ENCODE data around the gene FAM153A. TPM values are rescaled to one million over a fixed set of nuclear protein-coding genes. Genes with fewer than 3 reads are reported as not detected.
"Not testable (repeated sequence)": the region's sequence is repeated elsewhere in the genome, so short reads cannot be mapped to it uniquely, and the experiment has no call there.

The FAM153A gene
- total RNA-seq, 1 experiment from 2014 or later, result 1.2 TPM

DNA sequence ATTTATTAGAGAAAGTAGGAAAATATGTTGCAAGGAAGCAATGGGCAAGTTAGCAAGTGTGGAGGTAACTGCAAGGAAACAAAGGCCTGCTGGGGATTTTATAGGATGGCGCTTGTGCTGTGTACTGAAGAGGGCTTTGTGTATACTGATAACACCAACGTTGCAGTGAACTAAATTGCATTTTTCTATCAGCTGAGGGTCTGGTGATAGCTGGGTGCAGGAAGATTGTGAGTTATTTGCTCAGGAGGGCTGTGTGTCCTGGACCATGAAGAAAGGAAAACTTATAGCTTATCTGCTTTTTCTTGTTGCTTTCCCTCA, 88.2 kb downstream of the FAM153A start:
- not testable (repeated sequence) for H3K9ac ChIP-seq (ENCODE audit: extremely low read depth, insufficient read length, low read length); H2BK5ac ChIP-seq (ENCODE audit: insufficient read length, low read length); H3T11ph ChIP-seq (ENCODE audit: low read length); H4K20me1 ChIP-seq (ENCODE audit: control insufficient read depth, insufficient read depth, insufficient read length); H2AK5ac ChIP-seq (ENCODE audit: insufficient read length, low read length); H3K4me2 ChIP-seq (ENCODE audit: insufficient read depth, insufficient read length, low read length); H3K9me3 ChIP-seq (ENCODE audit: control insufficient read depth, low read depth, low read length); H2BK15ac ChIP-seq (ENCODE audit: low read depth, low read length); H3K27ac Mint-ChIP-seq; H3K23me2 ChIP-seq (ENCODE audit: insufficient read length, low read depth, low read length, poor library complexity, severe bottlenecking); H3K9me3 Mint-ChIP-seq; H3K36me3 Mint-ChIP-seq (ENCODE audit: insufficient read depth in 1 of 3, low read depth in 3 of 3); H4K8ac ChIP-seq (replicated peaks; ENCODE audit: insufficient read length, low read depth, low read length); H2AFZ ChIP-seq (ENCODE audit: low read length); H3K56ac ChIP-seq (ENCODE audit: insufficient read length, low read depth, low read length); H3K27me3 Mint-ChIP-seq (ENCODE audit: low read depth); H2BK120ac ChIP-seq (ENCODE audit: low read depth, low read length, poor library complexity, severe bottlenecking); H2BK12ac ChIP-seq (ENCODE audit: insufficient read length, low read depth, low read length); H3K79me1 ChIP-seq (ENCODE audit: insufficient read depth, low read depth, low read length, poor library complexity, severe bottlenecking); H3K27ac ChIP-seq (ENCODE audit: insufficient read length, low read depth, low read length); H3K18ac ChIP-seq (ENCODE audit: insufficient read length, low read depth, low read length); H3K4me3 Mint-ChIP-seq; H3K4me1 ChIP-seq (ENCODE audit: insufficient read depth, low read length); H3K23ac ChIP-seq (ENCODE audit: insufficient read length, low read depth, low read length); H3K4ac ChIP-seq (ENCODE audit: low read depth, low read length); H4K5ac ChIP-seq (ENCODE audit: insufficient read length, low read depth, low read length); DNase-seq; H3K14ac ChIP-seq (ENCODE audit: insufficient read depth, low read length); H4K91ac ChIP-seq (ENCODE audit: insufficient read length, low read depth, low read length); H3K4me1 Mint-ChIP-seq; H3K27me3 ChIP-seq (ENCODE audit: insufficient read depth, low read length); H3K79me2 ChIP-seq (ENCODE audit: insufficient read depth, low read length); H2BK20ac ChIP-seq (ENCODE audit: low read depth, low read length, poor library complexity, severe bottlenecking)
- WGBS (ENCODE audit: extremely low coverage, insufficient read length, low lambda C conversion rate), result no CpG with 5 or more reads among the region's 2 CpGs

DNA sequence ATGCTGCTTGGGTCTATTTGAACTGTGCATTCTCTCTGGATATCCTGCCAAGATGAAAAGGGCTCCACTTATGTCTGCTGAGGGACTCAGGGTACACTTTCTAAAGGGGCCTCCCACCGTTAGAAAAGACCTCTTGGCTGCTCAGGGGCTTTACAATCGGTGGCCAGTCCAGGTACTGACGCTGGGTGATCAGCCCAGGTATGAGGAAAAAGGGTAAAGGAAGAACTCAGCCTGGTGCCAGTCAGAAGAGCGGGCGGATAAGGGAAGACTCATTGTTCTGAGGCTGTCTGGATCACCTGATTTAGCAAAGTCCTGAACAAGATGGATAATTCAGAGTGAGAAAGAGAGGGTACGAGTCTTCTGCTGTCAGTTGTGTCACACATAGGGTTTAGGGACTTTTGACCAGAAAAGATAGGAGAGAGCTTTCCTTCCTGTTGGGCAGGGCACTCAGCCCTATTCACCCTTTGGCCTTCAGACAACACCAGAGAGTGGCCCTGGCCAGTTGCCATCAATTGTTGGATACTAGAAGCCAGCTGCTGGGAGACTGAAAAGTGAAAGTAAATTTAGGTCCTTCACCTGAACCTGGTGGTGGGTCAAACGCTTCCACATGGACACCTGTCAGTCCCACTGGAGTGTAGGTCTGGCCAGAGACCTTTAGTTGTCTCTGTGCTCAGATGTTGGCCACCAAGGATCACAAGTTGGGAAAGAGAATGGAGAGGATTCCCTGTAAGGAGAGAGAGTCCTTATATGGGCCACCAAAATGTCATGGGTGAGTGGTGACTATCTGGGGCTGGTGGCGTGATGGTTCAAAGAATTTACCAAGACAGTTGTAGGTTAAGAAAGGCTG, 88.8 kb downstream of the FAM153A start:
- not testable (repeated sequence) for H3K4me3 Mint-ChIP-seq; H2BK20ac ChIP-seq (ENCODE audit: low read depth, low read length, poor library complexity, severe bottlenecking); H3K79me2 ChIP-seq (ENCODE audit: insufficient read depth, low read length); H3T11ph ChIP-seq (ENCODE audit: low read length); H3K9me3 Mint-ChIP-seq; H3K27me3 ChIP-seq (ENCODE audit: insufficient read depth, low read length); H4K20me1 ChIP-seq (ENCODE audit: control insufficient read depth, insufficient read depth, insufficient read length); H3K4ac ChIP-seq (ENCODE audit: low read depth, low read length); H3K27ac ChIP-seq (ENCODE audit: insufficient read length, low read depth, low read length); H3K18ac ChIP-seq (ENCODE audit: insufficient read length, low read depth, low read length); H3K9me3 ChIP-seq (ENCODE audit: control insufficient read depth, low read depth, low read length); H2AFZ ChIP-seq (ENCODE audit: low read length); H2BK12ac ChIP-seq (ENCODE audit: insufficient read length, low read depth, low read length); H2BK120ac ChIP-seq (ENCODE audit: low read depth, low read length, poor library complexity, severe bottlenecking); H3K23me2 ChIP-seq (ENCODE audit: insufficient read length, low read depth, low read length, poor library complexity, severe bottlenecking); H3K4me1 Mint-ChIP-seq; H3K56ac ChIP-seq (ENCODE audit: insufficient read length, low read depth, low read length); H2BK5ac ChIP-seq (ENCODE audit: insufficient read length, low read length); DNase-seq; H2BK15ac ChIP-seq (ENCODE audit: low read depth, low read length); H4K8ac ChIP-seq (replicated peaks; ENCODE audit: insufficient read length, low read depth, low read length); H2AK5ac ChIP-seq (ENCODE audit: insufficient read length, low read length); H3K79me1 ChIP-seq (ENCODE audit: insufficient read depth, low read depth, low read length, poor library complexity, severe bottlenecking); H3K23ac ChIP-seq (ENCODE audit: insufficient read length, low read depth, low read length); H3K27me3 Mint-ChIP-seq (ENCODE audit: low read depth); H3K4me1 ChIP-seq (ENCODE audit: insufficient read depth, low read length); H3K9ac ChIP-seq (ENCODE audit: extremely low read depth, insufficient read length, low read length); H3K27ac Mint-ChIP-seq; H4K5ac ChIP-seq (ENCODE audit: insufficient read length, low read depth, low read length); H3K14ac ChIP-seq (ENCODE audit: insufficient read depth, low read length); H3K36me3 Mint-ChIP-seq (ENCODE audit: insufficient read depth in 1 of 3, low read depth in 3 of 3); H3K4me2 ChIP-seq (ENCODE audit: insufficient read depth, insufficient read length, low read length); H4K91ac ChIP-seq (ENCODE audit: insufficient read length, low read depth, low read length)
- no CpG with 5 or more reads among the region's 8 CpGs for WGBS (ENCODE audit: extremely low coverage, insufficient read length, low lambda C conversion rate)

All from H9 (cell line).